Activated naive CD8-positive, alpha-beta T cell treated with anti-CD3 and anti-CD28 coated beads, Interleukin-2, amount 50 U/mL, for 16 hours (primary cell): ENCODE data around the gene SUSD6.
"Not testable (repeated sequence)": the region's sequence is repeated elsewhere in the genome, so short reads cannot be mapped to it uniquely, and the experiment has no call there.

Experiments
- DNase-seq: peaks from one replicate; pipeline ENCODE4 v3.0.0-alpha.2; 2020; ENCODE audit warnings: low read depth, low spot score

The SUSD6 gene

DNA sequence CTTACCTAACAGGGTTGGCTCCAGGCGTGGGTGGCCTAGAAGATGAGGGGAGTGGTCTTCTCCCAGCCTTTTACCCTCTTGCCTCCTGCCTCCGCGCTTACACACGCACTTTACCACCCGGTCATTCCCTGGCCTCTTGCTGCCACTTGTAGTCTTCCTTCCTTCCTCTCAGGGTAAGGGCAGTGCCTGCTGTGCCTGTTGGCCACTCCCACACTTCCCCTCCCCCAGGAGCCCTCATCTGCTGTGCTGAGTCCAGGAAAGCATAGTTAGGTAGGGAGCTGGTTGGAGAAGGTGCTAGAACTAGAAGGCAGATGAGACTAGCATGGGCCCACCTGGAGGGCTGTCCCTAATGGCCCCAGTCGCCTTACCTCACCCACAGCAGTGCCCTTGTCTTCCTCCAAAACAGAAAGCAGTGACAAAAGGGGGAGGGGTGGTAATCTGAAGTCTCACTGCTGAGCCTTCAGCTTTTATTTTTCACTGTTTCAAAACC is 101.2 kb downstream of the SUSD6 start:
- DNase-seq, result no peak

DNA sequence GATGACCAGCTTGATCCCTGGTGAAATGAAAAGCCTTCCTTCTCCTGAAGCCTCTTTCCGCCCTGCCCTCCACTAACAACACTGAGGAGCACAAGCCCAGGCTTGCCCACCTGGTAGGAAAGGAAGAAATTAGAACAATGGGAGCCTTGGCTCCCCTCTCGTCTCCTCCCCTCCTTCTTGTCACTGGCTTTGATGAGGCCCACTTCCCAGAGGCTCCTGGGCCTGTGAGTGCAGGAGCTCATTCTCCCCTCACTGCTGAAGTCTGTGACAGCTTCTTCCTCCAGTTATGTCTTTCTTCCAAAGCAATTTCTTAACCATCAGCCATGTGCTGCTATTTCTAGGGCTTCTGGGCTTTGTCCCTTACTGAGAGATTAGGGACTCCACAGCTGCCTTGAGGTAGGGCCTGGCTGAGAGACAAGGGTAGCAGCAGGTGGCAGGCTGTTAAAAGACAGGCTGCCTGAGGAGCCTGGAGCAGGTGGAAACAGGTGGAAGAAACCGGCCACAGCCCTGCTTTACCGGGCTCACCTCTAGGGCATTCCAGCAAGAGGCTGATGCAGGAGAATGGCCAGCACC is 101.9 kb downstream of the SUSD6 start:
- DNase-seq, result no peak

DNA sequence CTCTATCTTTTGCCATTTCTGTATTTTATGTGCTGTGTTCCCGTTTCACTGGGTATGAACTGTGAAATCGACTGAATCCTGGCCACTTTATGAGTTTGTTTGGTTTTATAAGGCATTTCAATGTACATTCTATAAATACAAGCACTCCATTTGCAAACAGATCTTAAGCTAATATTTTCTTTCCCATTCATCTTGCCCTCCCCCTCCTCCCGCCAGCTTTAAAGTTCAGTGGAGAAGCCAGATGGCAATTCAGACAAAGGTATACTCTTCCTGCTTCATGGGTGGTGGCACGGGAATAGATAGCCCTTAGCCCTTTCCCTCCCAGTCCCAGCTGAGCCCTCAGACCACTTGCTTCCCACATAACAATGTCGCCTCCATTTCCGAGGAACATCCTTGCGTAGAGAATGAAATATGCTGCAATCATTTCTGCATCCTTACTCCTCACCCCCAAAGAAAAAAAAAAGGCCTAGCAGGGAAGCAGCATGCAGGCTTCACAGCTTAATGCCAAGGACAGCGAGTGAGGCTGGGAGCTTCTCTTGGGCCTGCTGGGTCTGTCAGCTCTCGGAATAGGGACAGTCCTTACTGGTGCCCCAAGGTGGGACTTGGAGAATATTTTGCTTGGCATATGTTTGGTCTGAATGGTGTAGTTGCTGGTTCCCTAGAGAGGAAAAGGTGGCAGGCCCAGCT is 102.7 kb downstream of the SUSD6 start:
- DNase-seq, result no peak

DNA sequence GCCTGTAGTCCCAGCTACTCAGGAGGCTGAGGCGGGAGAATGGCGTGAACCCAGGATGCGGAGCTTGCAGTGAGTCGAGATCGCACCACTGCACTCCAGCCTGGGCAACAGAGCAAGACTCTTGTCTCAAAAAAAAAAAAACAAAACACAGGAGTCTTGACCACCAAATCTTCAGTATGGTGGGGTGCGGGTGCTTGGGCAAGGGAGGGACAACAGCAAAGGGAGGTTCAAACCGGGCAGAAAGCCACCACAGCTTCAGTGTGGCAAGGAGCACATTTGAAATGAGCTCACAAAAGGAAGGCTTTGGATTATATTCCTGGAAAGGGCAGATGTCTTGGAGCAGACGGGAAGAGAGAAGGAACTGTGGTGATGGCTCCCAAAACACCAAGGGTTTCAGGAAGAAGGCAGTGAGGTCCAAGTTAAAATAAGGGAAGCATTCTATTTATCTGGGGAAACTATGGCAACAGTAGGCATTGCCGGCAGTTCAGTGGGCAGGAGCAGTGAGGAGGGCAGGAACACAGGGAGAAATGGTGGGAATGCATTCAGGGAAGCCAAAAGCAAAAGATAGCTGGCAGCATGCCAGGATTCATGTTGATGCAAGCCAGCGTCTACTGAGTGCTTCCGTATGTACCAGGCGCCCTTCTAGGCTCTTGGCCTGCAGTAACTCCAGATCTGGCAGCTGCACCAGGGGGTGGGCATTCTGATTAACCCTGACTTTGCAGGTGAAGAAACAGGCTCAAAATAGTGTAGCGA is 104.5 kb downstream of the SUSD6 start:
- DNase-seq, result no peak

DNA sequence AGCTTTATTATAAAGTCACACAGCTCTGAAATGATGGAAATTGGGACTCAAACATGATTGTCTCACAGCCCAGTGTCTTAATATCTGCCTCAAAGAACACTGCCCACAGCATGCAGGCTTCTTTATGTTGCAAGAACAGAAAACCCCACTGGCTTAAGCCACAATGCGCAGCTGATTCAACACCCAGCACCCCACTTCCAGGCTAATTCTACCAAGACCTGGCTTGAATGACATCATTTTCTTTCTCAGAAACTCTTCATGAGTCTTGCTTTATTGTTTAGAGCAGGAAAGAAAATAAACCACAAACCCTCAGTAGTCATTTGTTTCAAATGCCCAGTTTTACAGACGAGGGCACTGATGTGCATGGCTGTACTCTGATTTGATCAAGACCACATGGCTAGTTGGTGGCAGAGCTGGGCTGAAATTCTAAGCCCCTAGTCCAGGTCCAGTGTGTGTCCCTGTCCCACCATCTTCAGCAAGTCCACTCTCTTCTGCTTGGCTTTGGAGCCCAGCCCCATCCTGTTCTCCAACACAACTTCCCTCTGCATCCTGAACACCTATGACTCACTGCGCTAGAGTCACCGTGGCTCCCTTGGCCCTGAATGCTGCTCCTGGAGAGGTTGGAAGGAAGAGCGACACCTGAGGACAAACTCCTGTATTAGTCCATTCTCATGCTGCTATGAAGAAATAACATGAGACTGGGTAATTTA is 105.2 kb downstream of the SUSD6 start:
- no peak for DNase-seq

DNA sequence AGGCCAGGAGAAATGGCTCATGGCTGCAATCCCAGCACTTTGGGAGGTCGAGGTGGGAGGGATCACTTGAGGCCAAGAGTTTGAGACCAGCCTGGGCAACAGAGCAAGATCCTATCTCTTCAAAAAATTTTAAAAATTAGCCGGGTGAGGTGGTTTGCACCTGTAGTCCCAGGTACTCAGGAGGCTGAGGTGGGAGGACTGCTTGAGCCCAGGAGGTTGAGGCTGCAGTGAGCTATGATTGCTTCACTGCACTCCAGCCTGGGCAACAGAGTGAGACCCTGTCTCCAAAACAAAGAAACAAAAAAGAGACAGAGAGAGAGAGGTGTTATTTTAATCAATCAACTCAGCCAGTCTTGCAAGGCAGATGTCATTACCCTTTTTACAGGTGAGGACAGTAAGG is 107.2 kb downstream of the SUSD6 start:
- DNase-seq, result not testable (repeated sequence)

DNA sequence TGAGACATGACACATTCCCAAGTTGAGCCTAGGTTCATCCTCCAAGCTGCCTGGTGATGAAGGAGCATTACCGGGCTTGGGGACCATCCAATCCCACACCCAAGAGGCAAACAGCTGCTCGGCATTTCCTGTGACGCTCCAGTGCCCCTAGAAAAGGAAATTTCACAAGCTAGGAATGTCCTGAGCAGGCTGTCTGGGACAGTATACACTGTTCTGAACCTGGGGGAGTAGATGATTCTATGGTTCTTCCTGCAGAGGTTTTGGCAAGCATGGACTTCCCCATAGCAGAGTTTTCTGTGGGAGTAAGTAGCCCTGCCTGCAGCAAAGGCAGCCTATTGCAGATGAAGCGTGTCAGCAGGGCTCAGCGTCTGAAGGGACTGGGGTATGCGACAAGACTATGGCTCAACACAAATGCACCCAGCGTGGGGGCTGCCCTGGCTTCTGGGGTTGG is 108.1 kb downstream of the SUSD6 start:
- no peak for DNase-seq

DNA sequence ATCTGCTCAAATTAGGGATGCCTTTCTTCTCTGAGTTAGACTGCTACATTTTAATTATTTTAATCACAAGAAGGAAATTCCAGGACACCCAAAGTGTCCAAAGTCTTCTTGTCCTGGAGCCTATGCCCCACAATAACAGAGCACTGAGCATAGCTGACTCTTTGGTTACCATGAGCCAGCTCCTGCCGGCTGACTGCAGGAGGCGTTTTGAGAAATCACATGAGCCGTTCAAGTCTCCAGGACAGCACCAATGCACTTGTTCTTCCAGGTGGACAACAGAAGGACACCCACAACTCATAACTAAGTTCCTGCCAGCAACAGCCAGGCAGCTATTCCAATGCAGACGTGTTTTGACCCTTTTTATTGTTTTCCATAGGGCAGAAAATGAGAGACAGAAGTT is 109.5 kb downstream of the SUSD6 start:
- no peak for DNase-seq

DNA sequence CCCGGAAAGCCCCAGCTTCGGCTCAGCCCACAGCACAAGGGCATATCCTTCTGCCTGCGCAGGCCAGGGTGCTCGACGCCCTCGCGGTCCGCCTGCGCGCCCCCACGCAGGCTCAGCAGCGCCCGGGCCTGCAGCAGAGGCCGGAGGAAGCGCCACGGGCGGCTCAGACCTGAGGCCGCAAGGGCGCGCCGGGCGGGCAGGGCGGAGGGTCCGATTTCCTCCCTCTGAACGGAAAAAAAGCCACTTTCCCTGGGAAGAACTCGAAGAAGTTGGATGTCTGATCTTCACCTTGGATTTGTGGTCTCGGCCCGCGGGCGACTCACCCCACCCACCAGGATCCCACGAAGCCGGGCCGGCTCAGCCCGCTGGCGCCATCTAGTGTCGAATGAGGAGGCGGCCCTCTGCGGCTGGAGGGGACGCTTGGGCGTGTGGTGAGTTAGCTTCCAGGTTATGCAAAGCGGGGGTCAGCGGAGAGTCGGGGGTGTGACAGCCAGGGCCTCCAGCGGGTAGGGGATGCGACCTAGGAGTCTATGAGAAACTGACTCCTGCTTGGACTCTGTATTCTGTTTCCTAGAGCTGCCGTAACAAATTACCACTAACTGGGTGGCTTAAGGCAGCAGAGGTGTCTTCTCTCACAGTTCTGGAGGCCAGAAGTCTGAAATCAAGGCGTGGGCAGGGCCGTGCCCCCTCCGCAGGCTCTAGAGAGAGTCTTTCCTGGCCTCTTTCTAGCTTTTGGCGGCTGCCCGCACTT is 115.5 kb downstream of the SUSD6 start:
- DNase-seq, result peak; percentile 61

DNA sequence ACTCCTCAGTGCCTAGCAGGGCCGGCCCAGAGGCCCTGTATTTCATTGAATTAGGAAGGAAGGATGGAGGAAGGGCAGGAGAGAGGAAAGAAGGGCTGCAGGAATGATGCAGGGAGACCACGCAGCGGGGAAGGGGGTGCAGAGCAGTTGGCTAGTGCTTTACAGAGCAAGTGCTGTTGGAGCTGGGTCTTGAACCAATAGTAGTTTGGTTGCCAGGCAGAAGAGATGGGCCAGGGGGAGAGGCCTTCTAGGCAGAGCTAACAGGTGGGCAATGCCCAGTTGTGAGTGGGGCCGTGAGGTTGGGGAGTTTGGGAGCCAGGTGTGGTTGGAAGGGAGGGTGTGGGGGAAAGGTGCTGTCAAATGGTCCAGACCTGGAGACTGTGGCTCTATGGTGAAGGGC is 116.5 kb downstream of the SUSD6 start:
- no peak for DNase-seq

DNA sequence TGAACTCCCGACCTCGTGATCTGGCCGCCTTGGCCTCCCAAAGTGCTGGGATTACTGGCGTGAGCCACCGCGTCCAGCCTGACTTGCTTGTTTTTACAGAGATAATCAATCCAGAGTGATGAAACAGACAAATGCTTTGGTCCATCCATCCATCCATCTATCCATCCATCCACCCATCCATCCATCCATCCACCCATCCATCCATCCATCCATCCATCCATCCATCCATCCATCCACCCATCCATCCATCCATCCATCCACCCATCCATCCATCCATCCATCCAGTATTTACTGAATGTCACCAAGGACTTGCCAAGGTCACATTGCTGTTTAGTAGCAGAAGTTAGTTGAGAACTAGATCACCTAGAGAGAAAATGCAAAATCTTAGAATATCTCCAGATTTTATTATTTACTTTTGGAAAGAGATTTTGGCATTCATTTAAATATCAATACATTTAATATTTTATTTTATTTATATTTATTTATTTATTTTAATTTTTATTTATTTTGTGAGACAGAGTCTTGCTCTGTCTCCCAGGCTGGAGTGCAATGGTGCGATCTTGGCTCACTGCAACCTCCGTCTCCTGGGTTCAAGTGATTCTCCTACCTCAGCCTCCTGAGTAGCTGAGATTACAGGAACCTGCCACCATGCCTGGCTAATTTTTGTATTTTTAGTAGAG is 120.7 kb downstream of the SUSD6 start:
- not testable (repeated sequence) for DNase-seq

DNA sequence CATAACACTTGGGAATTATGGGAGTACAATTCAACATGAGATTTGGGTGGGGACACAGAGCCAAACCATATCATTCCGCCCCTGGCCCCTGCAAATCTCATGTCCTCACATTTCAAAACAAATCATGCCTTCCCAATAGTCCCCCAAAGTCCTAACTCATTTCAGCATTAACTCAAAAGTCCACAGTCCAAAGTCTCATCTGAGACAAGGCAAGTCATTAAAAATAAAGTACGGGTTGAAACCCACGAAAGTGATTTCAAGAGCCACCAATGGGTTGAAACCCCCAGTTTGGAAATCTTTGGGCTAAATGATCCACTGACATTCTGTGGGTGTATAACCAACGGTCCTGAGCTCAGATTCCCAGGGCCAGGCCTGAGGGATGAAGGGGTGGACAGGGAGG is 125.0 kb downstream of the SUSD6 start:
- not testable (repeated sequence) for DNase-seq

DNA sequence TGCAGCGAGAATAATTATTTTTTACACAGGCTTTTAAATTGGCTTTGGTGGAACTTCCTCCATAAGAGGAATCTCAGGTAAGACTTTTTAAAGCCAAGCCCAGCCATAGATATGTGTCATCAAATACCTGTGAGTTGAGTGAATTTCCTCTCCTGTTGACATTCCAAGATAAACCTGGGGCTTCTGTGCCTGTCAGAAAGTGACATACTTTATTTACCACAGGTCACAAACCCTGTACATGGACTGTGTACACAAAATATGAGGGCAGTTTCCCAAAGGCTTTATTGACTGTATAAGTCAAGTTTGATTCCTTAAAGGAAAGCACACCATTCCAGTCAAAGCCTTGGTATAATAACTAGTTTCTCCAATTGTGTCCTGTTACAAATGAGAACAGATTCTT is 129.7 kb downstream of the SUSD6 start:
- no peak for DNase-seq

DNA sequence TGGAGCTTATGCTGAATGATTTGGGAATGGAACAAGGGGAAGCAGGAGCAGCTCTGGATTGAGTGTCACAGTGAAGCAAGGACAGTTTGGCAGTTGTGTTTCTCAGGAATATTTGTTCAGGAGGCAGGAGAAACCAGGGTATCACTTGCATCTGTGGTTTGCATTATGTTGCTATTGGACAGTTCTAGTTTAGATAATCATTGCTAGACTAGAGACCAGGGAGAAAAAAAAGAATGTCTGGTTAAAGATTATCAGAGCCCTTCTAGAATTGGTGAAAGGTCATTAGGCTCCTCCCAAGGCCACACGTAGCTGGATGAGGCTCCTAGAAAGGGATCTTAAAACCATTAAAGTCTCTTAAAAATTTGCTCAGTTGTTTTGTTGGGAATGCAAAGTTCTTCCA is 138.6 kb downstream of the SUSD6 start:
- no peak for DNase-seq

DNA sequence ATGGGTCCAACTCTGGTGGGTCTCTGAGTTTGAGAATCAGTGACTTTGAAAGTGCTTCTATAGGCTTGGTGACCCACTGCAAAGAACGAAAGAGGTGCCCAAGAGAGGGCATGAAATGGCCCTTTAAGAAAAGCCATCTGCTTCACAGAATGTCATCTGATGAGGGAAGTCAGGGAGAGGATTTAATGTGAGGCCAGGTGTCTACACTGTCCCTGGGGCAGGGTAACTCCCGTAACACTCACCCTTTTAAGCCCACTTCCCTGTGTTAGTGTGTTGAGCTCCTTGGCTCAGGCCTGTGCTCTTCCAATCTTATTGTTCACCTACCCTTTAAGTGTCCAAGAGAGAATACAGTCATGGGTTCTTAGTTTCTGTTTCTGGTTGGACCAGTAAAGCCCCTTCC is 139.1 kb downstream of the SUSD6 start:
- no peak for DNase-seq

DNA sequence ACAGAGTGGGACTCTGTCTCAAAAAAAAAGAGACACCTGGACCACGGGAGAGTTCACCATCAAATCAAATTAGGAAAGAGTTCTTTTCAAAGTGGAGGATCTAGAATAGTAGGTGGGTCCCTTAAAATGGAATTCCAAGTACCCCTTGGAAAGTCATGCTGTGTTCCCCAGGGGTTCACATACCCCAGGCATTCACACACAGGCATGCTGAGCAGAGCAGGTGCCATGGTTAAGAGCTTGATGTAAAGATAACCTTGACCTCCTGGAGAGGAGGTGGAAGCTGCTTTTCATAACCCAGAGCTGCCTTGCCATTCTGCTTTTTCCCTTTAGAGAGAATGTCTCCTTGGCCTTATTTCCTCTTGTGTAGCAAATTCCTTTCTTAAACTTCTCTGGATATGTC is 141.4 kb downstream of the SUSD6 start:
- DNase-seq, result no peak

DNA sequence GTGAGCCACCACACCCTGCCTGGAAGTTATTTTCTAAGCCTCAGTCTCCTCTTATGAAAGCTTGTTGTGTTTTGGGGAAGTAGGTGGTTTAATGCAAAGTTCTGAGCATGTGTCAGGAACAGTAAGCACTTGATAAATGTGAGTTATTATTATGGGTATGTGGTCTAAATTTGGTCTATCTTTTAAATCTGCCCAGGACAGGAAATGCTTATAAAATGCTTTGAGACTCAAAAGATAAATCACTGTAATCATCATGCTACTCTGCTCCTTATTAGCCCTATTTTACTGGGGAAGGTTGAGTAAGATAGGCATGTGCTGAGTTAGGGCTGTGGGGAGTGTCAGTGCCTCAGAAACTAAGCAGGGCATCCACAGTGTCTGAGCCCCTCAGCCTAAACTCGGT is 142.5 kb downstream of the SUSD6 start:
- DNase-seq, result no peak

DNA sequence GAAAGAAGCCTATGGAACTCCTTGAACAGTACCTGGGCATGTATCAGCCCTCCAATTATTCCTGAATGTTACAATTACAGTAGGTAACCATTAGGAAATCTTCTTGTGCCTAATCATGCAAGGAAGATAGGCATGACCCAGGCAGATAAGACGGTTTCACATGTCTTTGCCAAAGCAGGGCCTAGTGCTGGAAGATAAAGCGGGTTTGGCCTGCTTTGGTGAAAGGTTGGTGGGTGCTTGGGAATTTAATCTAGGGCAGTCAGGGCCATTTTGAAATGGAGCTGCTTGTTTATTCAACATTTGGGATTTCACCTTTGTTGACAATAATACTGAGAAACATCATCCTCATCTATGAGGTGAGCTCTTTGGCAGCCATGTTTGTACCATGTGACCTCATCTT is 143.1 kb downstream of the SUSD6 start:
- DNase-seq, result no peak

DNA sequence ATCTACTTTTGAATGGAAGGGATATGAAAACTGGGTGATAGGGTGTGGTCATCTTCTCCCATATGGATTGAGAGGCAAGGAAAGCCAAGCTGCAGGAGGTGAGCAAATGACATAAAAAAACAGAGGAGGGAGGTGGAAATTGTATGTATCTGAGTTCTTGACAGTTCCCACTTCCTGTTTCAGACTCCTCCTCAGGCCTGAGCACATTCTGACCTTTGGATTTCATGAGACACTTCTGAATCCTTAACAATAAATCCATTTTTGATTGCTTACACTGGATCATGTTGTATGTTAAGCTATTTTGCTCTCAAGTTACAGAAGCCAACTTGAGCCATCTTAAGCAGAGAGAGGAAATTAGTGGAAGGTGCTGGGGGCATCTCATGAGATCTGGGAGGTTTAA is 143.9 kb downstream of the SUSD6 start:
- no peak for DNase-seq

DNA sequence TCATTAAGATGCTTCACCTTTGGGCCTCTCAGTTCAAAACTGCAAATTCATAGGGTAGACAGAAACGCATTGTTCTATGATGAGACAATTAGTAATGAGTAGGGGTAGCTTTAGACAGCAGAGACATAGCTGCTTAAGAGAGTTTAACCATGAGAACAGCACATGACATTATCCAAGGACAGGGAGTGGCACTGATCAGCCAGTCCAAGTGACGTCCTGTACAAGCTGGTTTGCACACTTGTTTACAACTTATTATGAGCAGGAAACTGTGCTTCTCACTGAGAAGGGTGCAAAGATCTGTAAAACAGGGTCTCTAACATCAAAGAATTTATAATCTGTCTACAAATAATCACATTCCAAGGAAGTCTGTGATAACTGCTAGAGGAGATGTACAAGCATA is 144.4 kb downstream of the SUSD6 start:
- DNase-seq, result no peak

DNA sequence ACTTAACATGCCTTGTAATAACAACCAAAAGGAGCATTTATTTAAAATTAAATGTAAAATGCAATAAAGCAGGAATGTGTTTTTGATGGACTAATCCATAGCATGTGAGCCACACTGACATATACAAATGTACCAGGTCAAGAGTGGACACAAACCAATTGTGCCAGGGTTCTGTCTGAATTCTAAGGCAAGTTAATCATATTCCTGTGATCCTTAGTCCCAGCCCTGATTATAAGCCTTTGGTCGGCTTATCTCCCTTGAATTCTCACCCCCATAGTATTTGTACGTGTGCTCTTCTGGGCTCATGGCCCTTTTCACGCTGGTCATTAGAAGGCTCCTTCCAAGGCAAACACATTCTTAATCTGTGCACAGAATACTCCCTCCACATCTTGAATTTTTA is 144.9 kb downstream of the SUSD6 start:
- no peak for DNase-seq
